HepG2 (cell line): Measurements from ENCODE around the gene ALOX12. TPM values are rescaled to one million over a fixed set of nuclear protein-coding genes. Genes with fewer than 3 reads are reported as not detected.

Experiments used
- DR1 ChIP-seq: sonication (generic); formaldehyde crosslinking; IDR thresholded peaks from 2 replicates; pipeline ENCODE4 v1.8.0; 2021; ENCODE audit warnings: mild to moderate bottlenecking, missing genetic modification reagents, inconsistent platforms
- GABPA ChIP-seq, 2 experiments: IDR thresholded peaks; 2 replicates each; pipeline ENCODE4 v1.6.1; 2011 to 2016; ENCODE audit warnings: low read depth in 2 of 2, low read length in 1 of 2, missing biosample characterization in 1 of 2, missing genetic modification characterization in 1 of 2
- IRX3 ChIP-seq: sonication (generic); formaldehyde crosslinking; IDR thresholded peaks from 2 replicates; pipeline ENCODE4 v1.8.1; 2023; ENCODE audit warnings: mild to moderate bottlenecking, low read depth, missing genetic modification reagents, borderline replicate concordance
- KDM1A ChIP-seq: IDR thresholded peaks from 2 replicates; pipeline ENCODE4 v1.6.1; 2016; ENCODE audit warnings: missing compliant biosample characterization
- MED1 ChIP-seq: sonication (generic); formaldehyde crosslinking; IDR thresholded peaks from 2 replicates; pipeline ENCODE4 v1.4.0; 2020; ENCODE audit warnings: missing genetic modification reagents
- MYNN ChIP-seq: sonication (generic); formaldehyde crosslinking; IDR thresholded peaks from 2 replicates; pipeline ENCODE4 v1.4.0; 2020; ENCODE audit warnings: mild to moderate bottlenecking, low read depth, missing genetic modification reagents
- MYPOP ChIP-seq: sonication (generic); formaldehyde crosslinking; IDR thresholded peaks from 2 replicates; pipeline ENCODE4 v1.8.1; 2023; ENCODE audit warnings: mild to moderate bottlenecking, moderate library complexity, missing genetic modification reagents
- PRMT3 ChIP-seq: sonication (generic); formaldehyde crosslinking; IDR thresholded peaks from 2 replicates; pipeline ENCODE4 v1.8.1; 2022; ENCODE audit warnings: low read depth, mild to moderate bottlenecking, moderate library complexity, missing genetic modification reagents, borderline replicate concordance
- SIX1 ChIP-seq: sonication (generic); formaldehyde crosslinking; IDR thresholded peaks from 2 replicates; pipeline ENCODE4 v1.4.0; 2020; ENCODE audit warnings: missing genetic modification reagents, borderline replicate concordance
- SNRNP70 ChIP-seq: fragments of 200-400 bp; formaldehyde crosslinking; IDR thresholded peaks from 2 replicates; pipeline ENCODE4 v1.6.1; 2017; ENCODE audit warnings: mild to moderate bottlenecking, low read depth, low read length, moderate library complexity
- TBX3 ChIP-seq: fragments of 450-650 bp; IDR thresholded peaks from 2 replicates; pipeline ENCODE4 v1.6.1; 2017; ENCODE audit warnings: antibody characterized with exemption, mild to moderate bottlenecking, inconsistent platforms, borderline replicate concordance
- THAP8 ChIP-seq: sonication (generic); formaldehyde crosslinking; IDR thresholded peaks from 2 replicates; pipeline ENCODE4 v1.5.1; 2020; ENCODE audit warnings: missing genetic modification reagents, mild to moderate bottlenecking, borderline replicate concordance
- XBP1 ChIP-seq: sonication (generic); formaldehyde crosslinking; IDR thresholded peaks from 2 replicates; pipeline ENCODE4 v1.5.0; 2020; ENCODE audit warnings: missing genetic modification reagents
- ZNF10 ChIP-seq: sonication (generic); formaldehyde crosslinking; IDR thresholded peaks from 2 replicates; pipeline ENCODE4 v1.4.0; 2020; ENCODE audit warnings: mild to moderate bottlenecking, low read depth, missing genetic modification reagents, borderline replicate concordance
- ZNF207 ChIP-seq: fragments of 450-650 bp; IDR thresholded peaks from 2 replicates; pipeline ENCODE4 v1.6.1; 2016; ENCODE audit warnings: antibody characterized with exemption, borderline replicate concordance
- ZNF30 ChIP-seq: sonication (generic); formaldehyde crosslinking; IDR thresholded peaks from 2 replicates; pipeline ENCODE4 v1.5.0; 2020; ENCODE audit warnings: mild to moderate bottlenecking, missing genetic modification reagents
- ZNF44 ChIP-seq: sonication (generic); formaldehyde crosslinking; IDR thresholded peaks from 2 replicates; pipeline ENCODE4 v1.5.1; 2020; ENCODE audit warnings: mild to moderate bottlenecking, missing genetic modification reagents
- ZSCAN9 ChIP-seq: IDR thresholded peaks from 2 replicates; pipeline ENCODE4 v1.6.1; 2016; ENCODE audit warnings: borderline replicate concordance
- ZXDC ChIP-seq: sonication (generic); formaldehyde crosslinking; IDR thresholded peaks from 2 replicates; pipeline ENCODE4 v1.5.0; 2020; ENCODE audit warnings: mild to moderate bottlenecking, missing genetic modification reagents
- polyA plus RNA-seq, 8 experiments: library from polyadenylated mRNA; depleted of rRNA in 3 of 8; stranded (reverse) in 7 of 8; unstranded in 1 of 8; fragments of >200 nt; fragmentation: Illumina TruSeq in 4 of 8; extraction: Trizol in 4 of 8; gene quantifications; 2 replicates each; pipeline versions ENCODE4 v1.2.1 to v1.2.3, GENCODE V29; 2011 to 2016; ENCODE audit warnings: low read depth in 4 of 8, missing spikeins in 1 of 8, mixed read lengths in 1 of 8; ENCODE audit not compliant: insufficient read depth in 1 of 8
- total RNA-seq, 5 experiments: library from RNA; depleted of rRNA; stranded (reverse); fragments of >200 nt; fragmentation: Illumina TruSeq; extraction: Trizol; gene quantifications; 2 replicates each; pipeline ENCODE4 v1.2.3, GENCODE V29; 2016; ENCODE audit warnings: low read depth in 1 of 5
- TF ChIP-seq, protein P1 (sequence below): sonication (generic); formaldehyde crosslinking; IDR thresholded peaks from 2 replicates; pipeline ENCODE4 v1.5.1; 2020; ENCODE audit warnings: mild to moderate bottlenecking, moderate library complexity, missing genetic modification reagents
- TF ChIP-seq, protein P2 (sequence below): sonication (generic); formaldehyde crosslinking; IDR thresholded peaks from 2 replicates; pipeline ENCODE4 v1.5.0; 2020; ENCODE audit warnings: missing genetic modification reagents
- TF ChIP-seq, protein P3 (sequence below): sonication (generic); formaldehyde crosslinking; IDR thresholded peaks from 2 replicates; pipeline ENCODE4 v1.4.0; 2020; ENCODE audit warnings: missing genetic modification reagents

ALOX12 gene
- total and polyA plus RNA-seq, 2 of the 13 experiments (the other 11 are each of a cell fraction or from before 2014, with no cell fraction given): not detected

DNA sequence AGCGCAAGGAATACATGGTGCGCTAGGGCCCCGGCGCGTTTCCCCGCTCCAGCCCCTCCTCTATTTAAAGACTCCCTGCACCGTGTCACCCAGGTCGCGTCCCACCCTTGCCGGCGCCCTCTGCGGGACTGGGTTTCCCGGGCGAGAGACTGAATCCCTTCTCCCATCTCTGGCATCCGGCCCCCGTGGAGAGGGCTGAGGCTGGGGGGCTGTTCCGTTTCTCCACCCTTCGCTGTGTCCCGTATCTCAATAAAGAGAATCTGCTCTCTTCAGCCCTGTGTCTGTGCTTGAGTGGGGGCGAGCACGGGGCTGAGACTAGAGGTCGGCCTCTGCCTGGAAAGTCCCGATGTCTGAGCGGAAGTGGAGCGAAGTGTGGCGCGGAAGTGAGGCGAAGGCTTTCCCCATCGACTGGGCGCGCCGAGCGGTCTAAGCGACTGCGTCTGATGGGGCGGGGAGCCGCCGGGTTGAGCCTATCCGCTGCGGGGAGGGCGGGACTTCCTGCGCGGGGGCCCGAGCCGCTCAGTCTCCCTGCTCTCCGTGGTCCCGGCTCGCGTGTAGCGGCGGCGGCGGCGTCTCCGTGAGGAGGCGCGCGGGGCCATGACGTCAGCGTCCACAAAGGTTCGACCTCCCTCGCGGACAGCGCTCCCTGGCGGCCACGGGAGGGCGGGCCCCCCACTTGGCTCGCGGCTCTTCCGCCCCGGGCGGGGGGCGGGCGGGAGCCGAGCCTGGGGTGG lies 18.6 kb downstream of the ALOX12 start (continued):
- TF ChIP-seq ZNF44 (CRISPR knock-in tag) (peak; percentile 57; the same call in 1 of the 2 replicates), DR1 (peak; percentile 78; the same call in 1 of the 2 replicates), ZNF207 (no peak), ZNF30 (CRISPR knock-in tag) (no peak), SIX1 (CRISPR knock-in tag) (no peak), GABPA (IDR thresholded peaks at IDR 0.05; ENCODE audit: low read depth, low read length) (peak; percentile 84), GABPA (CRISPR knock-in tag; IDR thresholded peaks at IDR 0.05; ENCODE audit: low read depth) (peak; percentile 94), PRMT3 (no peak; the same call in 1 of the 2 replicates), MYNN (no peak), ZNF10 (no peak), ZXDC (no peak), MYPOP (CRISPR knock-in tag) (peak; percentile 77; the same call in 1 of the 2 replicates), ZSCAN9 (CRISPR knock-in tag) (no peak; the same call in 1 of the 2 replicates), THAP8 (CRISPR knock-in tag) (peak; percentile 46; the same call in 1 of the 2 replicates), IRX3 (no peak), SNRNP70 (no peak), MED1 (peak; percentile 62), TBX3 (peak; percentile 24; the same call in 1 of the 2 replicates), KDM1A (CRISPR knock-in tag) (peak; percentile 11; the same call in 1 of the 2 replicates), XBP1 (CRISPR knock-in tag) (no peak)
- TF ChIP-seq, protein P1, sequence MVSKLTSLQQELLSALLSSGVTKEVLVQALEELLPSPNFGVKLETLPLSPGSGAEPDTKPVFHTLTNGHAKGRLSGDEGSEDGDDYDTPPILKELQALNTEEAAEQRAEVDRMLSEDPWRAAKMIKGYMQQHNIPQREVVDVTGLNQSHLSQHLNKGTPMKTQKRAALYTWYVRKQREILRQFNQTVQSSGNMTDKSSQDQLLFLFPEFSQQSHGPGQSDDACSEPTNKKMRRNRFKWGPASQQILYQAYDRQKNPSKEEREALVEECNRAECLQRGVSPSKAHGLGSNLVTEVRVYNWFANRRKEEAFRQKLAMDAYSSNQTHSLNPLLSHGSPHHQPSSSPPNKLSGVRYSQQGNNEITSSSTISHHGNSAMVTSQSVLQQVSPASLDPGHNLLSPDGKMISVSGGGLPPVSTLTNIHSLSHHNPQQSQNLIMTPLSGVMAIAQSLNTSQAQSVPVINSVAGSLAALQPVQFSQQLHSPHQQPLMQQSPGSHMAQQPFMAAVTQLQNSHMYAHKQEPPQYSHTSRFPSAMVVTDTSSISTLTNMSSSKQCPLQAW (CRISPR knock-in tag): peak; percentile 19; the same call in 1 of the 2 replicates
- TF ChIP-seq, protein P2, sequence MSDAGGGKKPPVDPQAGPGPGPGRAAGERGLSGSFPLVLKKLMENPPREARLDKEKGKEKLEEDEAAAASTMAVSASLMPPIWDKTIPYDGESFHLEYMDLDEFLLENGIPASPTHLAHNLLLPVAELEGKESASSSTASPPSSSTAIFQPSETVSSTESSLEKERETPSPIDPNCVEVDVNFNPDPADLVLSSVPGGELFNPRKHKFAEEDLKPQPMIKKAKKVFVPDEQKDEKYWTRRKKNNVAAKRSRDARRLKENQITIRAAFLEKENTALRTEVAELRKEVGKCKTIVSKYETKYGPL (CRISPR knock-in tag): no peak
- TF ChIP-seq, protein P3, sequence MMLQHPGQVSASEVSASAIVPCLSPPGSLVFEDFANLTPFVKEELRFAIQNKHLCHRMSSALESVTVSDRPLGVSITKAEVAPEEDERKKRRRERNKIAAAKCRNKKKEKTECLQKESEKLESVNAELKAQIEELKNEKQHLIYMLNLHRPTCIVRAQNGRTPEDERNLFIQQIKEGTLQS (CRISPR knock-in tag): peak; percentile 90
